AML-193 (cell line): ENCODE data around the gene GALK2.
A peak's percentile ranks its signal among the peaks of the same experiment; 100 is the strongest.

ENCODE experiments used
- DNase-seq, 2 experiments: peaks; one replicate each; lab custom pipeline; 2025; lab: John Stamatoyannopoulos, UW

The GALK2 gene

DNA sequence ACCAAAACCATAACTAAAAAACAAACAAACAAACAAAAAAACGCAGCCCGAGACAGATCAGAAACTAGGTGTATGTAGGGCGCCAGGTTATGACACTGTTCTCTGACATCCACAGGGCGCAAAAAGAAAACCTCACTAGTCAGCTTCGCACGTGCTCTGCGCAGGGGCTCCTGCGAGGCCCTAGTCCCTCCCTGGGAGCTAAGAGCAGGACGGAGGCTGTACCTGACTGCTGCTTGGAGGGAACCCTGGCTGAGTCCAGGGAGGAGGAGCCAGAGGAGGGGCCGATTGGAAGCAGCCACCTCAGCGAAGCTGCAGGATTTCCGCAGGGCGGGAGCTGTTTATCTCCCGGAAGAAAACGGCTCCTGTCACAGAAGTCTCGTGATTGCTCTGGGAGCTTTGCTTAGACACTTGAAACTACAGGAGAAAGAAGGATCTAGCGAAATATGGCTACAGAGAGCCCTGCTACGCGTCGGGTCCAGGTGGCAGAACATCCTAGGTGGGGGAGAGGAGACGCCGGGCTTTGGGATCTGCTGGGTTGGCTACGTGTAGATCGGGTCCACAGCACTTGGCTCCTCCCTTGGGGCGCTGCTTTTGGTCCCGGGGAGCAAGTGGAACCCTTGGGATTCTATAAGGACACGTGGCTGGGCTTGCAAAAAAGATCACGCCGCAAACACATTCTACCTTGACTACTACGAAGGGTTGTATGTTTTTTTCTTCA lies at the start of gene GALK2:
TSS of gene GALK2 (plus strand) at position 368 of the 718 bp plus-strand sequence. CDS start at position 444, 76 bp downstream.
- DNase-seq = peak; percentile 81 to 84

GRCh38 chr15:49120832-49121231 lies 49.2 kb upstream of the GALK2 start:
- DNase-seq = no peak

- no peak for DNase-seq
These were observed 48.1 kb upstream of the GALK2 start for GRCh38 chr15:49121901-49122300.

DNA sequence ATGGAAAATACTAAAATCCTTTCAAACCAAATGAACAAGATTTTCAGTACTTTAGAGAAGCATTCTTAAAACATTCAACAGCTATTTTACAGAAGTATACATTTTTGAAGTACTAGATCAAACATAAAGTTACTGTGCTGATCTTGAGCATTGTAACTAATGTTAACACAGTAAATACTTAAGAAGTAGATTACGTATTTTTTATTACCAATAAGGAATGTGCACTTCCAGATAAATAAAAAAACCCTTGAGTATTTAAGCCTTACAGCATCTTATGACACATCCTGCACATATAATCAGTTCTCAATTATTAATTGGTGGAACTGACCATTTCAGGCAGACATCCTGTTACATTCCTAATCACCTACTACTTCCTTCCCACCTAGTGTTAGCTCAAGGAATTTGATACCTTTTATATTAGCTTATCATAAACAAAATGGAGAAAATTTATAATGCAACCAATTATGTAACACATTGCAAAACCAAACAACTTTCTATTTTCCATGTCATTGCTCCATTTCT lies 47.4 kb upstream of the GALK2 start:
- no peak for DNase-seq

DNA sequence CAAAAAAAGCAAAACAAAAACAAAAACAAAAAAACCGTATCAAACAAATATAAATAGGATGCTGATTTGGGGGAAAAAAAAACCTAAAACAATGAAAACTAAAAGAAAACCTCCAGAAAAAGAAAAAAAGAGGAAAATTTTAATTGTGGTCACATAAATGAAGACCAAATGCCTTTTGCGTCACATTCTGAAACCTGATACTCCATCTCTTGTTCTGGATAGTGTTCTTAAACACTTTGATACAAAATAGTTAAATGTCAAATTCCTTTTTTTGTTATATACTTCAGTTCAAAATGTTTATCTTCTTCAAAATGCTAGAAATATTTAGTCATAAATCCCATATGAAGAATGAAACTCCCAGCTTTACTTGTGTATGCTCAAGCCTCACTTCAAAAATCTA lies 45.7 kb upstream of the GALK2 start:
- no peak for DNase-seq

GRCh38 chr15:49131403-49131802 lies 38.6 kb upstream of the GALK2 start:
- no peak for DNase-seq

DNA sequence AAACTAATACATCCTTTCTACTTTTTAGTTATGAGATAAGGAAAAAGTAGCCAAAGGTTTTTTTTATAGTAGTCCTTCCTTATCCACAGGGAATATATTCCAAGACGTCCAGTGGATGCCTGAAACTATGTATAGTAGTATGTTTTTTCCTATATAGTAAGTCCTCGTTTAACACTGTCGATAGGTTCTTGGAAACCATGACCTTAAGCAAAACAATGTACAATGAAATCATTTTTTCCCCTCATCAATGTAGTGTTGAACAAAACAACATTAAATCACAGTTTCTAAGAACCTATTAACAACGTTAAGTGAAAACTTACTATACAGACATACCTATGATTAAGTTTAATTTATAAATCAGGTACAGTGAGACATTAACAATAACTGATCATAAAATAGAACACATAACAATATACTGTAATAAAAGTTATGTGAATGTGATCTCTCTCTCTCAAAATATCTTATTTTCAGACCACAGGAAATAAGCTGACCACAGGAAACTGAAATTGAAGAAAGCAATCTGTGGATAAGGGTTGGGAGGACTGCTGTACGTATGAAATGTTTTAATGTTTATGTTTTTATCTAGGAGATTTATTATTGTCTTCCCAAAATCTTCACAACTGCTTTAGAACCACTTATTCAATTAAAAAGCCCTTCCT lies 35.2 kb upstream of the GALK2 start:
- no peak for DNase-seq

DNA sequence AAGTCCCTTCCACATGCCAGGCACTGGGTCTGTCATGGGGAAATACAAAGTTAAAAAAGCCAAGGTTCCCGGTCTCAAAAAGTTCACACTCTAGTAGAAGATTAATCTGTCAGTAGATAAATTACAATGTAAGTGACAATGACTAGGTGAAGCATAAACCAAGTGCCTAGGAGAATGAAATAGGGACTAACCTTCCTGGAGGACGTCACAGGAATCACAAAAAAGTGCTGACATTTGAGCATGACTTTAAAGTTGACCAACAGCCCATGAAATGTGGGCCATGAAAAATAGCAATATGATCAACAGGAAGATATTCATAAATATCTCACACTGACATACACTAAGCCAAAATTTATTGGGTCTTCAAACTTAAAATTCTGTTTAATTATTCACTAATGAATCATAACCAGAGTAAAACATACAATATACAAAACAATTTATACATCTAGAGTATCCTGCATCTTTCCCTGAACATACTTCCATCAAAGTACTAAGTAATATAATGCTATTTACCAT lies 34.6 kb upstream of the GALK2 start:
- DNase-seq = no peak

DNA sequence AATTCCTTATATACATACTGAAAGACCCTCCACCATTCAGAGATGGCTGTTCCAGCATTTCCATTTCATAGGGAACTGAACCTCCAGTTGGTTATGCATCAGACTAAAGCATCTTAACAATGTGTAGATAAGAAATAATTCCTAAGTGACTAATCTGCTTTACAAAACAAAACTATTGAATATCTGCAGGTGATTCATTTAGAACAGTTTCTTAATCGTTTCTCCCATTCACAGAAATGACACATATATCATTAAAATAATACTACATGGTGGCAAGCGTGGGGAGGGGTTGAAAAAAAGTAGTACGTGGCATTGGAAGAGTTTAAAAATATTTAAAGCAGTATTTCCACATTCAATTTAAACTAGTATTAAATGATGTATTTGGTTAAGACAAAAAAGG lies 34.1 kb upstream of the GALK2 start:
- no peak for DNase-seq

DNA sequence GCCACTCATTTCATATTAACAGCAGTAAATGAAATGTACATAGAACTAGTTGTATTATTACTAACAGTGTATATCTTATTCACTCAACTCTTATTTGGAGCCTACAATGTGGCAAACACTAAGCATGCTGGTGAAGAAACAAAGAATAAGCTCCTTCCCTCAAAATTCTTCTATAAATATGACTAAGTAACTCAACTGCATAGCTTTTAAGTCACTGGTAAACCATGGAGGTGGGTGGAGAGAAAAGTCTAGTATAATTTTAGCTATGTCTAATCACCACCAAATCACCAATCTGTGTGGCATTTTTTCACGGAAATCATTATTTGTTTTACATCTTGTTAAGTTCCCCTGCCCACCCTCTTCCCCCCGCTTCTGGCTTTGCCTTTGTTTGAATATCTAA lies 32.2 kb upstream of the GALK2 start:
- DNase-seq = no peak

DNA sequence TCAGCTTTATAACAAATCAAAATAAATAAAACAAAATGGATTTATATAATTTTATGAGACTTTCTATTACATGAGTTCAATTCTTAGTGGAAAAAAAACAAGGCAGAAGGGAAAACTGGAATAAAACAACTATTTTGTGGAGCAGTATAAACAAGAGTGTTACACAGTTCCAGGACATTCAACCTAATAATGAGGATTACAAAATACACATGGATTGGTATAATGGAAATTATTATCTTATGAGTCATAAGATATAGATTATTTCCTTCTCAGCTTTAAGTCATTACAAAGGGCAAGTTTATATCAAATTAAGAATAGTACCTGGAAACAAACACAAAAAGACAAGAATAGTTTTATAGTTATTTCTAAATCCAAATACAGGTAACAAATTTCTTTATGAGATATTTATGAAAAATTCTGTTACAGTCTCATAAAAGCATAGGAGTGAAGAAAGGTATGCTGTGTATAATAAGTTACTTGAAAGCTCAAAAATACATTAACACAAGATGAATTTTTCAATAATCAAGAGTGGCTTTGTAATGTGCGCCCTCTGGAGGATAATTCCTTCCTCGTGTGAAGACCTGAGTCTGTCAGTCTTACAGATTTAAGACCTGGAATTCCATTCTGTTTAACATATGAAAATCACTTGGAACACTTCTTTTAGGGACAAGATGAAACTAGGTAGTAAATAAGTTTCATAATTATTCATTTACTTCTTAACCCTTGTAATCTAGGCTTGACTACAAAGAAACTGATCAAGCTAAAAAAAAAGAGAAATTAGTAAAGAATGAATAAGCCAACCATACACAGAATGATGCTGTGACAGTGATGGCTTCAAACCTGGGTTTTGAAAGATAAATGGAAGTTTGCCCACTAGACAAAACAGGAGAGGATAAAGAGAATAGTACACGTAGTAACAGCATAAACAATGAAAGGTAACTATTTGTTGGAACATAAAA lies 24.1 kb upstream of the GALK2 start:
- DNase-seq = peak; percentile 39 to 44

GRCh38 chr15:49148298-49148697 lies 21.7 kb upstream of the GALK2 start:
- peak; percentile 10 to 19 for DNase-seq

- DNase-seq = no peak
These were observed 21.3 kb upstream of the GALK2 start for GRCh38 chr15:49148727-49149126.

DNA sequence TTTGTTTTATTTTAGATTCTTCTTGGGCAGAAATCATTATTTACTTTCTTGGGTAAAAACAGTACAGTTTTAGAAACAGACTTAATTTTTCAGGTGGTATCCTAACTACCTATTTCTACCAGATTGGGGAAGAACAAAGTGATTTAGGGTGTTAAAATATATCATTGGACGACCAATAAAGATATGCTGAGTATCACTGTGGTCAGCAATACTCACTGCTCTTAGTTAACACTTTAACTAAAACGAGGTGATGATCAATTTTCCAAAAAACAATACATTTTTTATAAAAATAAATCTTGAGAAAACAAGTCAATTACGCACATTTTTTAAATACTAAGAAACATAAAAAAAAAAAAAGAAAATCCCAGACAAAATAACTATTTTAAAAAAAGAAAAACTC lies 18.2 kb upstream of the GALK2 start:
- DNase-seq = no peak

- DNase-seq = no peak
These were observed 17.3 kb upstream of the GALK2 start for GRCh38 chr15:49152552-49153312.

DNA sequence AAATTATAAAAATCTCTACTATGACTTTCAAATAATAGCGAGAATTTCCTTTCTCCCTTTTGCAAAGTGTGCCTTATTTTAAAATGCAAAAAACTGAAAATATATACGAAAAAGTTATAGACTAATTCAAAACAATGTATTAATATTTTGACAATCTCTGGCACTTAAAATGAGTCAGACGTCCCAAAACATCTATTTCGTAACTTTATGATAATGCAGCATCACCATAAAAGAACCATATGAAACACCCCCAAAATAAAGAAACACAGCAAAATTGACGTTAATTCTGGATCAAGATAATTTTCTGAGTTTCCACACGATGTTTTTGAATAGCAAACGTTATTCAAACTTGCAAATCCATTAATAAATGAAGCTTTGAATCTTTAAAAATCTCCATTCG lies 15.7 kb upstream of the GALK2 start:
- DNase-seq = no peak

- DNase-seq = no peak
These were observed 15.3 kb upstream of the GALK2 start for GRCh38 chr15:49154799-49155109.

DNA sequence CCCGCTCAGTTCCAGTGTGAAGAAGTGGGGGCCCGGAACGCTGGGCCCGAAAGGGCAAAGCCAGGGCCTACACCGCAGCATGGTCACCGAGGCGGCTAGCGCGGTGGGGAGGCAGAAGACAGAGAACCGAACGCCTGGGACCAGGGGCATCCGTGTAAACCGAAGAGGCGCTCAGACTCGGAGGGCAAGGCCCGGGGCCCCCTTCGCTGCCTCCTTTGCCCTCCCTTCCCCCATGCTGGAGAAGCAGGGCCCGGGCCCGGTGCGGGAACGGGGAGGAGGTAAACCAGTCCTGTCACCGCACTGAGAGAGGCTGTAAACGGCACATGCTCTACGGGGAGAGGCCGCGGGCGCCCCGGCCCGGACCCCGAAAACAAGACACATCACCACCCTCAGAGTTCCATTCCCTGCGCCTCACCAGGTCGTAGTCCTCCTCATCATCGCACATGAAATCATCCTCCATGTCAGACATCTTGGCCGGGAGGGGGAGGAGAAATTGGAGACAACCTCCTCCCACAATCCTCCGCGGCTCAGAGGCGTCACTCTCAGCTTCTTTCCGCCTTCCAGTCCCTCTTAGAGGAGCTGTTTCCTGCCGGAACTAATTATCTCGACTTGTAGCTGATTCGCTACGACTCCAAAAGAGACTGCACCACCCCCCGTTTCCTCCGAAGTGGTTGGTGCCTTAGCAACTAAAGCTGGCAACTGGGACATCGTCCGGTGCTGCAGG lies 14.8 kb upstream of the GALK2 start, which contains the start of gene COPS2:
TSS of gene COPS2 (minus strand) at position 490 of the 724 bp plus-strand sequence. CDS start at position 469, 21 bp downstream.
- DNase-seq = peak; percentile 92 to 96

DNA sequence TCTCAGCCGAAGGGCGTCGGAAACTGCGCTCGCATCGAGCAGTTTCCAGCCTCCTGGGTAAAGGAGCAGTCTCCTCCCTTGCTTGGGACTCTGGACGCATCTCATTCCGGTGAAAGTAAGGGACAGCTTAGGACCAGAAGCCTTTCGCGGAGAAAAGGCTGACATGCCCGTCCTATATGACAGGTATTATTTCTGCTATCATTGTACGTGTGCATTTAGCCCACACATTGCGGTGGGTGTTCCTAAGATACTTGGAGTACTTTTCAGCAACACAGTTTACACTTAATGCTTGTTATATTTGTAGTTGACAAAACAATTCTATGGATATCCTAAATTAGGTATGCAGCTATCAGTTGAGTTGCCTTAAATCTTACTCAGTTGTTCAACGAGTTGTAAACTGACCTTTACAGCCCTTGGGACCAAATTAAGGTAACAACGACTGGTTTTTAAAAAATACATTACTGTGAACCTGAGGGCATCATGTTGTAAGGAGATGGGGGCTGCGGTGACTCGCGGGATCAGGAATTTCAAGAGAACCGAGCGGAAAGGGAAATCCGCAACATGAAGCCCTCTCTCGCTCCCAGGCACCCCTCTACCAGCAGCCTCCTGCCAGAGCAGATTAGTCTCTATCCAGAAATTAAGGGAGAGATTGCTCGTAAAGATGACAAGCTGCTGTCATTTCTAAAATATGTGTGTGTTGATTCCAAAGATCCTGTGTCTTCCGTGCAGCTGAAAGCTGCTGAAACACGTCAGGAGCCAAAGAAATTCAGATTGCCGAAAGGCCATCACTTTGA lies 14.0 kb upstream of the GALK2 start:
- no peak for DNase-seq

DNA sequence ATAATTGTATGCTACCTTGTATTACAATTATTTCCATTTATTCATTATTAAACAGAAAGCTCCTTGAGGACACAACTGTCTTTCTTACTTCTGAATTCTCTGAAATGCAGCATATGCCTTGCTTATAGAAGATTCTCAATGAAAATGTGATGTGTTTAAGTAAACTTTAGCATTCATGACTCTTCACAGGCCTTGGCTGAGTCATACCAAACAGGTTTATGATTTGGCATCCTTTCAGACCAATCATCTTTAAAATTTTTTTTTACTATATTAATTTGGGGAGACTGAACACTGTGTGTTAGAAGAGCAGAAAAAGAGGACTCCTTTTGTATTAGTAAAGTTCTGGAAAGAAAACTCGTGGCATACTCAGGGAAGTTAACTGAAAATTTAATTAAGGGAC lies 6.4 kb upstream of the GALK2 start:
- DNase-seq = no peak
